B cell (primary cell): ENCODE results near the gene TENM3.

Source experiments
- CTCF ChIP-seq: fragments of 200-600 bp; IDR thresholded peaks from one replicate; pipeline ENCODE4 v1.8.0; 2022; ENCODE audit warnings: antibody characterized with exemption, mild to moderate bottlenecking
- EZH2 ChIP-seq: IDR thresholded peaks from 2 replicates; pipeline ENCODE4 v1.6.1; 2012; ENCODE audit warnings: borderline replicate concordance, low read depth, mild to moderate bottlenecking, moderate library complexity, low read length; ENCODE audit not compliant: insufficient read depth, poor library complexity, severe bottlenecking

- no peak for TF ChIP-seq CTCF
- no peak for TF ChIP-seq EZH2
Measured at GRCh38 chr4:182348779-182349326, 105.7 kb downstream of the TENM3 start.
